SK-N-SH (cell line): ENCODE results near the gene PSMD8.

ENCODE experiments used
- EP300 ChIP-seq, 2 experiments: IDR thresholded peaks; 2 replicates each; pipeline versions ENCODE4 v1.4.0 to v1.6.1; 2012; ENCODE audit warnings: borderline replicate concordance in 1 of 2, low read depth in 1 of 2, low read length in 1 of 2
- GABPA ChIP-seq: IDR thresholded peaks from 2 replicates; pipeline ENCODE4 v1.4.0; 2012; ENCODE audit warnings: low read depth, mild to moderate bottlenecking
- JUND ChIP-seq: IDR thresholded peaks from 2 replicates; pipeline ENCODE4 v1.4.0; 2012
- POLR2AphosphoS5 ChIP-seq: IDR thresholded peaks from 2 replicates; pipeline ENCODE4 v1.6.1; 2012; ENCODE audit warnings: low read depth, low read length
- RFX5 ChIP-seq: IDR thresholded peaks from 2 replicates; pipeline ENCODE4 v1.6.1; 2012; ENCODE audit warnings: mild to moderate bottlenecking, improper control_type of control experiment, low read length
- SIN3A ChIP-seq: IDR thresholded peaks from 2 replicates; pipeline ENCODE4 v1.6.1; 2012; ENCODE audit warnings: low read depth, mild to moderate bottlenecking, low read length, moderate library complexity, borderline replicate concordance
- TEAD4 ChIP-seq: IDR thresholded peaks from 2 replicates; pipeline ENCODE4 v1.4.0; 2012; ENCODE audit warnings: mild to moderate bottlenecking, borderline replicate concordance; ENCODE audit not compliant: insufficient read depth
- YY1 ChIP-seq: IDR thresholded peaks from 2 replicates; pipeline ENCODE4 v1.4.0; 2012; ENCODE audit warnings: low read depth, mild to moderate bottlenecking
- TF ChIP-seq, protein P1 (sequence below): IDR thresholded peaks from 2 replicates; pipeline ENCODE4 v1.4.0; 2012; ENCODE audit warnings: low read depth
- TF ChIP-seq, protein P2 (sequence below): fragments of 200-600 bp; sonication (generic); IDR thresholded peaks from 2 replicates; pipeline ENCODE4 v1.6.1; 2017; ENCODE audit warnings: antibody characterized with exemption, mild to moderate bottlenecking, moderate library complexity
- TF ChIP-seq, protein P3 (sequence below): IDR thresholded peaks from 2 replicates; pipeline ENCODE4 v1.4.0; 2012; ENCODE audit warnings: low read depth, borderline replicate concordance

DNA sequence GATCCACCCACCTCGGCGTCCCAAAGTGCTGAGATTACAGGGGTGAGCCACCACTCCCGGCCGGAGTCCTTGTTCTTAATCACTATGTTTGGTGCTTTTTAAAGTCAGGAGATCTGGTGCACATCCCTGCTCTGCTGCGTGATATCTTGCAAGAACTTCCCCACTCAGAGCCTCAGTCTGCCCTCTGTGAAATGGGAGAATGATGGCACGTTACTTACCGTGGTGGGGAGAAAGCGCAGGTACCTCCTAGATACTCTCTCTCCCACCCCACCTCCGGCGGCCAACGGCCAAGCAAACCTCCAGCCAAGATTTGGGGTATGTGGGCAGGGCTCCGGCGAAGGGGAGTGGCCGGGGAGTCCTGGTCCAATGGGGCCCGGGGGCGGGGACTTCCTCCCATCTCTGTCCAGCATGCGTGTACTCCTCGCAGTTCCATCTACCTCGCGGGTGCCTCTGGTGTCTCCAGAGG lies 58.9 kb downstream of the PSMD8 start, which contains the start of gene RYR1:
- TF ChIP-seq, protein P1, sequence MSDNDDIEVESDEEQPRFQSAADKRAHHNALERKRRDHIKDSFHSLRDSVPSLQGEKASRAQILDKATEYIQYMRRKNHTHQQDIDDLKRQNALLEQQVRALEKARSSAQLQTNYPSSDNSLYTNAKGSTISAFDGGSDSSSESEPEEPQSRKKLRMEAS: no peak
- TF ChIP-seq, protein P2, sequence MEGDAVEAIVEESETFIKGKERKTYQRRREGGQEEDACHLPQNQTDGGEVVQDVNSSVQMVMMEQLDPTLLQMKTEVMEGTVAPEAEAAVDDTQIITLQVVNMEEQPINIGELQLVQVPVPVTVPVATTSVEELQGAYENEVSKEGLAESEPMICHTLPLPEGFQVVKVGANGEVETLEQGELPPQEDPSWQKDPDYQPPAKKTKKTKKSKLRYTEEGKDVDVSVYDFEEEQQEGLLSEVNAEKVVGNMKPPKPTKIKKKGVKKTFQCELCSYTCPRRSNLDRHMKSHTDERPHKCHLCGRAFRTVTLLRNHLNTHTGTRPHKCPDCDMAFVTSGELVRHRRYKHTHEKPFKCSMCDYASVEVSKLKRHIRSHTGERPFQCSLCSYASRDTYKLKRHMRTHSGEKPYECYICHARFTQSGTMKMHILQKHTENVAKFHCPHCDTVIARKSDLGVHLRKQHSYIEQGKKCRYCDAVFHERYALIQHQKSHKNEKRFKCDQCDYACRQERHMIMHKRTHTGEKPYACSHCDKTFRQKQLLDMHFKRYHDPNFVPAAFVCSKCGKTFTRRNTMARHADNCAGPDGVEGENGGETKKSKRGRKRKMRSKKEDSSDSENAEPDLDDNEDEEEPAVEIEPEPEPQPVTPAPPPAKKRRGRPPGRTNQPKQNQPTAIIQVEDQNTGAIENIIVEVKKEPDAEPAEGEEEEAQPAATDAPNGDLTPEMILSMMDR: no peak
- TF ChIP-seq POLR2AphosphoS5 (no peak), GABPA (no peak), RFX5 (no peak), YY1 (no peak), JUND (no peak), TEAD4 (no peak), EP300 (IDR thresholded peaks at IDR 0.05; ENCODE audit: borderline replicate concordance in 1 of 2, low read depth in 1 of 2, low read length in 1 of 2) (no peak), SIN3A (no peak)
- TF ChIP-seq, protein P3, sequence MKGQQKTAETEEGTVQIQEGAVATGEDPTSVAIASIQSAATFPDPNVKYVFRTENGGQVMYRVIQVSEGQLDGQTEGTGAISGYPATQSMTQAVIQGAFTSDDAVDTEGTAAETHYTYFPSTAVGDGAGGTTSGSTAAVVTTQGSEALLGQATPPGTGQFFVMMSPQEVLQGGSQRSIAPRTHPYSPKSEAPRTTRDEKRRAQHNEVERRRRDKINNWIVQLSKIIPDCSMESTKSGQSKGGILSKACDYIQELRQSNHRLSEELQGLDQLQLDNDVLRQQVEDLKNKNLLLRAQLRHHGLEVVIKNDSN: no peak
